K562 (cell line): ENCODE results near the gene EVC. TPM values are rescaled to one million over a fixed set of nuclear protein-coding genes. Genes with fewer than 3 reads are reported as not detected.

Experiments
- ATAC-seq: fragments of 200-7000 bp; cut with Tn5 transposase; 3 replicates; pipeline ENCODE4 v1.9.1; 2020; ENCODE audit warnings: moderate library complexity
- BruUV-seq: library from RNA; stranded (reverse); fragments of 400-500 nt; replicated peaks from 2 replicates; lab custom pipeline; 2021; lab: Mats Ljungman, UMichigan
- CTCF ChIA-PET: fragments of 300-600 bp; formaldehyde crosslinking; extraction: SDS; loops from one replicate; lab custom pipeline; 2021; ENCODE audit warnings: low intra/inter-chr PET ratio; lab: Yijun Ruan, JAX
- POLR2A ChIA-PET: fragments of 300-600, 350-650 bp; sonication (Branson Sonifier 250); formaldehyde crosslinking; extraction: SDS; loops from one replicate; lab custom pipeline; 2021; ENCODE audit warnings: antibody characterized with exemption, inconsistent platforms; lab: Yijun Ruan, JAX
- DNase-seq, 4 experiments: peaks; one replicate each; pipeline versions ENCODE4 v3.0.0 to v3.0.0-alpha.2; 2011 to 2018; ENCODE audit warnings: low spot score in 3 of 4, mixed read lengths in 3 of 4; ENCODE audit errors: extremely low read depth in 1 of 4
- FAIRE-seq: peaks from 2 replicates; lab custom pipeline; 2011; peaks lifted over from hg19 to GRCh38; lab: Jason Lieb, UNC
- H2AFZ ChIP-seq: 2 replicates; pipeline ENCODE4 v1.6.0; 2011; ENCODE audit warnings: low read depth, low read length, control low read depth, inconsistent platforms
- H3K27ac ChIP-seq: fragments of 200-600 bp; 3 replicates; pipeline ENCODE4 v1.8.0; 2011; ENCODE audit warnings: low read depth, mild to moderate bottlenecking, control low read depth, inconsistent platforms, low read length, moderate library complexity, mixed read lengths; ENCODE audit errors: extremely low read depth
- H3K27me3 ChIP-seq, 2 experiments: fragments of 300-600 bp in 1 of 2; 2 replicates in 1 of 2; 3 replicates in 1 of 2; pipeline versions ENCODE4 v1.6.0 to v1.8.0; 2011; ENCODE audit warnings: inconsistent platforms in 2 of 2, low read length in 2 of 2, mild to moderate bottlenecking in 1 of 2, mixed read lengths in 1 of 2, moderate library complexity in 1 of 2; ENCODE audit not compliant: control insufficient read depth in 2 of 2, insufficient read depth in 2 of 2
- H3K36me3 ChIP-seq: fragments of 300-600 bp; 3 replicates; pipeline ENCODE4 v1.8.0; 2011; ENCODE audit warnings: mild to moderate bottlenecking, low read length, inconsistent platforms; ENCODE audit not compliant: control insufficient read depth, insufficient read depth
- H3K4me1 ChIP-seq, 2 experiments: fragments of 200-600 bp in 1 of 2; replicated peaks in 1 of 2; 2 replicates in 1 of 2; 3 replicates in 1 of 2; pipeline versions ENCODE4 v1.5.1 to v1.8.0; 2011; ENCODE audit warnings: inconsistent platforms in 2 of 2, low read length in 2 of 2, mild to moderate bottlenecking in 1 of 2, mixed read lengths in 1 of 2, moderate library complexity in 1 of 2; ENCODE audit not compliant: control insufficient read depth in 2 of 2, insufficient read depth in 2 of 2
- H3K4me2 ChIP-seq: 2 replicates; pipeline ENCODE4 v1.6.1; 2011; ENCODE audit warnings: low read length, control low read depth, inconsistent platforms, mixed read lengths; ENCODE audit not compliant: insufficient read depth
- H3K4me3 ChIP-seq: fragments of 200-600 bp; sonication (generic), shearing (Covaris generic); 2 replicates; pipeline ENCODE4 v1.5.1; 2016; ENCODE audit warnings: control low read depth, inconsistent platforms
- H3K79me2 ChIP-seq: fragments of 200-600 bp; 3 replicates; pipeline ENCODE4 v1.8.0; 2011; ENCODE audit warnings: low read length, inconsistent platforms; ENCODE audit not compliant: control insufficient read depth, insufficient read depth
- H3K9ac ChIP-seq, 2 experiments: 2 replicates each; pipeline versions ENCODE4 v1.6.0 to v1.6.1; 2011; ENCODE audit warnings: low read depth in 2 of 2, low read length in 2 of 2, control low read depth in 1 of 2, inconsistent platforms in 1 of 2, mild to moderate bottlenecking in 1 of 2, mixed read lengths in 1 of 2; ENCODE audit not compliant: insufficient read depth in 1 of 2
- H3K9me1 ChIP-seq: one replicate; pipeline ENCODE4 v1.6.0; 2011; ENCODE audit warnings: inconsistent platforms, mild to moderate bottlenecking, low read length, moderate library complexity; ENCODE audit not compliant: control insufficient read depth, insufficient read depth
- H3K9me3 ChIP-seq: replicated peaks from 2 replicates; pipeline ENCODE4 v1.5.1; 2011; ENCODE audit warnings: low read depth, low read length, inconsistent platforms; ENCODE audit not compliant: control insufficient read depth, insufficient read depth
- H4K20me1 ChIP-seq: replicated peaks from 2 replicates; pipeline ENCODE4 v1.6.1; 2011; ENCODE audit warnings: low read length, inconsistent platforms, mixed read lengths; ENCODE audit not compliant: control insufficient read depth, insufficient read depth
- DMBX1 ChIP-seq: fragments of 250-450 bp; sonication (Bioruptor Pico); IDR thresholded peaks from 2 replicates; pipeline ENCODE4 v1.8.0; 2022; ENCODE audit warnings: inconsistent platforms, mild to moderate bottlenecking, moderate library complexity, borderline replicate concordance
- FOXP4 ChIP-seq: sonication (generic); formaldehyde crosslinking; IDR thresholded peaks from 2 replicates; pipeline ENCODE4 v1.8.0; 2022; ENCODE audit warnings: mild to moderate bottlenecking, missing genetic modification reagents, borderline replicate concordance
- MITF ChIP-seq: IDR thresholded peaks from 2 replicates; pipeline ENCODE4 v1.6.1; 2014; ENCODE audit warnings: antibody characterized with exemption
- RFX1 ChIP-seq: fragments of 450-650 bp; IDR thresholded peaks from 2 replicates; pipeline ENCODE4 v1.6.1; 2016; ENCODE audit warnings: mild to moderate bottlenecking, moderate library complexity
- WGBS: fragments of 100-300 bp; shearing (Covaris generic); methylation state at CpG from one replicate; pipeline ENCODE4 v1.1.6; 2016; ENCODE audit warnings: low coverage, mixed read lengths; ENCODE audit not compliant: insufficient coverage; ENCODE audit errors: missing lambda C conversion rate; 5-methylcytosine and 5-hydroxymethylcytosine counted together
- in situ Hi-C: fragments of 300-500 bp; cut with MboI; formaldehyde crosslinking; loops from 4 replicates; pipeline ENCODE4 v1.15.0; 2018; ENCODE audit warnings: inconsistent platforms, mixed read lengths
- intact Hi-C: fragments of 100-400 bp; cut with micrococcal nuclease; formaldehyde crosslinking; loops from 2 replicates; pipeline ENCODE4 v1.14.2; 2022
- polyA plus RNA-seq, 8 experiments: library from polyadenylated mRNA; depleted of rRNA in 4 of 8; stranded (reverse) in 5 of 8; unstranded in 3 of 8; fragments of >200 nt; fragmentation: Nextera tagmentation in 2 of 8; fragmentation: Illumina TruSeq in 1 of 8; extraction: Ambion mirVana in 2 of 8; extraction: Trizol in 1 of 8; gene quantifications; 2 replicates each; pipeline versions ENCODE4 v1.2.1 to v1.2.3, GENCODE V29; 2011 to 2014; ENCODE audit warnings: inconsistent platforms in 1 of 8, missing spikeins in 1 of 8
- total RNA-seq, 7 experiments: library from RNA; depleted of rRNA in 6 of 7; stranded (reverse); fragments of >200 nt in 6 of 7; fragmentation: Illumina TruSeq in 2 of 7; extraction: Trizol in 2 of 7; gene quantifications; 2 replicates each; pipeline versions ENCODE4 v1.2.1 to v1.2.3, GENCODE V29; 2011 to 2021; ENCODE audit warnings: low replicate concordance in 1 of 7

The EVC gene
- total and polyA plus RNA-seq, 9 of the 15 experiments (the other 6 are each of a cell fraction or from before 2014, with no cell fraction given): 0.03 to 3.2 (median 1.1) TPM

GRCh38 chr4:5709207-5709575, 1.8 kb upstream of the EVC start:
- Histone ChIP-seq H3K4me2 (no peak overlapping the region), H3K4me3 (no peak overlapping the region), H3K27me3 (peaks cover 2 to 18% of the 10 kb centered on the region in 2 experiments; a peak in 3 of 5 replicates), H3K79me2 (no peaks in the 10 kb centered on the region), H3K4me1 (peaks cover 0 to 20% of the 10 kb centered on the region in 2 experiments; a peak in 4 of 5 replicates), H3K27ac (no peak overlapping the region), H3K36me3 (no peaks in the 10 kb centered on the region), H2AFZ (no peak overlapping the region), H3K9ac (no peak overlapping the region), H3K9me1 (no peaks in the 10 kb centered on the region), H3K9me3 (peaks cover 7% of the 10 kb centered on the region; the same call in 1 of the 2 replicates), H4K20me1 (no peaks in the 10 kb centered on the region)
- ChIA-PET CTCF (no interaction called here), POLR2A (no interaction called here)
- no peak for FAIRE-seq
- intact Hi-C loops (no loop called here), in situ Hi-C loops (no loop called here)
- no TSS peak for BruUV-seq
- no peak for DNase-seq
- TF ChIP-seq FOXP4 (CRISPR knock-in tag) (no peak), DMBX1 (0 out of 2 replicates have a peak, but pooled peaks have one; percentile 31), MITF (no peak), RFX1 (no peak)
- 21% methylated on average over 8 of the region's 8 CpGs for WGBS
- no peak for ATAC-seq
